ENCODE data around the gene PCDHGB6.
A peak's percentile ranks its signal among the peaks of the same experiment; 100 is the strongest.
"Not testable (repeated sequence)": the region's sequence is repeated elsewhere in the genome, so short reads cannot be mapped to it uniquely, and the experiment has no call there.

The PCDHGB6 gene

DNA sequence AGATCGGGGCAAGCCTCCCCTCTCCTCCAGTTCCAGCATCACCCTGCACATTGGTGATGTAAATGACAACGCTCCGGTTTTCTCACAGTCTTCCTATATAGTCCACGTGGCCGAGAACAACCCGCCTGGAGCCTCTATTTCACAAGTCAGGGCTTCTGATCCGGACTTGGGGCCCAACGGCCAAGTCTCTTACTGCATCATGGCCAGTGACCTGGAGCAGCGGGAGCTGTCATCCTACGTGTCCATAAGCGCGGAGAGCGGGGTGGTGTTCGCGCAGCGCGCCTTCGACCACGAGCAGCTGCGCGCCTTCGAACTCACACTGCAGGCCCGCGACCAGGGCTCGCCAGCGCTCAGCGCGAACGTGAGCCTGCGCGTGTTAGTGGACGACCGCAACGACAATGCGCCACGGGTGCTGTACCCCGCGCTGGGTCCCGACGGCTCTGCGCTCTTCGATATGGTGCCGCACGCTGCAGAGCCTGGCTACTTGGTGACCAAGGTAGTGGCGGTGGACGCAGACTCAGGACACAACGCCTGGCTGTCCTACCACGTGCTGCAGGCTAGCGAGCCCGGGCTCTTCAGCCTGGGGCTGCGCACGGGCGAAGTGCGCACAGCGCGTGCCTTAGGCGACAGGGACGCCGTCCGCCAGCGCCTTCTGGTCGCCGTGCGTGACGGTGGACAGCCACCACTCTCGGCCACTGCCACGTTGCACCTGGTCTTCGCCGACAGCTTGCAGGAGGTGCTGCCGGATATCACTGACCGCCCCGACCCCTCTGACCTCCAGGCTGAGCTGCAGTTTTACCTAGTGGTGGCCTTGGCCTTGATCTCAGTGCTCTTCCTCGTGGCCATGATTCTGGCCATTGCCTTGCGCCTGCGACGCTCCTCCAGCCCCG is 18.4 kb upstream of the PCDHGB6 start:
- DNase-seq: no peak

GRCh38 chr5:141392429-141393198 is 15.2 kb upstream of the PCDHGB6 start, which contains the start of gene PCDHGA8:
Gene PCDHGA8, plus strand, starts transcription at chr5:141392633. Its CDS starts 181 bp downstream, at chr5:141392814.
- no peak for DNase-seq

DNA sequence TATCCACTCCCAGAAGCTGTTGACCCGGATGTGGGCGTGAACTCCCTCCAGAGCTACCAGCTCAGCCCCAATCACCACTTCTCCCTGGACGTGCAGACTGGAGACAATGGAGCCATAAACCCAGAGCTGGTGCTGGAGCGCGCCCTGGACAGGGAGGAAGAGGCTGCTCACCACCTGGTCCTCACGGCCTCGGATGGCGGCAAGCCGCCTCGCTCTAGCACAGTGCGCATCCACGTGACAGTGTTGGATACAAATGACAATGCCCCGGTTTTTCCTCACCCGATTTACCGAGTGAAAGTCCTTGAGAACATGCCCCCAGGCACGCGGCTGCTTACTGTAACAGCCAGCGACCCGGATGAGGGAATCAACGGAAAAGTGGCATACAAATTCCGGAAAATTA is 14.6 kb upstream of the PCDHGB6 start:
- DNase-seq: no peak

DNA sequence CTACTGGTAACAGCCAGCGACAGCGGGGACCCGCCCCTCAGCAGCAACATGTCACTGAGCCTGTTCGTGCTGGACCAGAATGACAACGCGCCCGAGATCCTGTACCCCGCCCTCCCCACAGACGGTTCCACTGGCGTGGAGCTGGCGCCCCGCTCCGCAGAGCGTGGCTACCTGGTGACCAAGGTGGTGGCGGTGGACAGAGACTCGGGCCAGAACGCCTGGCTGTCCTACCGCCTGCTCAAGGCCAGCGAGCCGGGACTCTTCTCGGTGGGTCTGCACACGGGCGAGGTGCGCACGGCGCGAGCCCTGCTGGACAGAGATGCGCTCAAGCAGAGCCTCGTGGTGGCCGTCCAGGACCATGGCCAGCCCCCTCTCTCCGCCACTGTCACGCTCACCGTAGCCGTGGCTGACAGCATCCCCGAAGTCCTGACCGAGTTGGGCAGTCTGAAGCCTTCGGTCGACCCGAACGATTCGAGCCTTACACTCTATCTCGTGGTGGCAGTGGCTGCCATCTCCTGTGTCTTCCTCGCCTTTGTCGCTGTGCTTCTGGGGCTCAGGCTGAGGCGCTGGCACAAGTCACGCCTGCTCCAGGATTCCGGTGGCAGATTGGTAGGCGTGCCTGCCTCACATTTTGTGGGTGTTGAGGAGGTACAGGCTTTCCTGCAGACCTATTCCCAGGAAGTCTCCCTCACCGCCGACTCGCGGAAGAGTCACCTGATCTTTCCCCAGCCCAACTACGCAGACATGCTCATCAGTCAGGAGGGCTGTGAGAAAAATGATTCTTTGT is 13.2 kb upstream of the PCDHGB6 start:
- not testable (repeated sequence) for DNase-seq

DNA sequence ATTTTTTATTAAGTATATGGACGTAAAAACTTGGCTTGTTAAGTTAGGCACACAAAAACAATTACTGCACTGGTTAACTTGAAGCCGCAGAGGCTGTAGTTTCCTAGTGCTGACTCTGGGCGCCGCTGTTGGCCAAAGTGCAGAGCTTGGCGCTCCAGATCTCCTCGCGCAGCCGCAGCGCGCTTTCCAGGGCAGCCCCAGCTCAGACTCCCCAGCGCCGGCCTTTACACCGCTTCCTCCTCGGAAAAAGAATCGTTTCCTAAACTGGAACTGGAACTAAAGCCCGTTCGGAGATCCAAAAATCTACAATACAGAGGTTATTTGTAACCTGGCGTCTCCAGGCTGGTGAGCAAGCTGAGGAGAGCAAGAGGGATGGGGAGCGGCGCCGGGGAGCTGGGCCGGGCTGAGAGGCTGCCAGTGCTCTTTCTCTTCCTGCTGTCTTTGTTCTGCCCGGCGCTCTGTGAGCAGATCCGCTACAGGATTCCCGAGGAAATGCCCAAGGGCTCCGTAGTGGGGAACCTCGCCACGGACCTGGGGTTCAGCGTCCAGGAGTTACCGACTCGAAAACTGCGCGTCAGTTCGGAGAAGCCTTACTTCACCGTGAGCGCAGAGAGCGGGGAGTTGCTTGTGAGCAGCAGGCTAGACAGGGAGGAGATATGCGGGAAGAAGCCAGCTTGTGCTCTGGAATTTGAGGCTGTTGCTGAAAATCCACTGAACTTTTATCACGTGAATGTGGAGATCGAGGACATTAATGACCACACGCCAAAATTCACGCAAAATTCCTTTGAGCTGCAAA is 9.9 kb upstream of the PCDHGB6 start, which contains the start of gene PCDHGB5:
Gene PCDHGB5, plus strand, starts transcription at position 192 of the 796 bp plus-strand sequence. Its CDS starts 181 bp downstream, at position 373.
- peak in 1 of 2 experiments; percentile 34 for DNase-seq

GRCh38 chr5:141398608-141399007 is 9.2 kb upstream of the PCDHGB6 start:
- DNase-seq: no peak

DNA sequence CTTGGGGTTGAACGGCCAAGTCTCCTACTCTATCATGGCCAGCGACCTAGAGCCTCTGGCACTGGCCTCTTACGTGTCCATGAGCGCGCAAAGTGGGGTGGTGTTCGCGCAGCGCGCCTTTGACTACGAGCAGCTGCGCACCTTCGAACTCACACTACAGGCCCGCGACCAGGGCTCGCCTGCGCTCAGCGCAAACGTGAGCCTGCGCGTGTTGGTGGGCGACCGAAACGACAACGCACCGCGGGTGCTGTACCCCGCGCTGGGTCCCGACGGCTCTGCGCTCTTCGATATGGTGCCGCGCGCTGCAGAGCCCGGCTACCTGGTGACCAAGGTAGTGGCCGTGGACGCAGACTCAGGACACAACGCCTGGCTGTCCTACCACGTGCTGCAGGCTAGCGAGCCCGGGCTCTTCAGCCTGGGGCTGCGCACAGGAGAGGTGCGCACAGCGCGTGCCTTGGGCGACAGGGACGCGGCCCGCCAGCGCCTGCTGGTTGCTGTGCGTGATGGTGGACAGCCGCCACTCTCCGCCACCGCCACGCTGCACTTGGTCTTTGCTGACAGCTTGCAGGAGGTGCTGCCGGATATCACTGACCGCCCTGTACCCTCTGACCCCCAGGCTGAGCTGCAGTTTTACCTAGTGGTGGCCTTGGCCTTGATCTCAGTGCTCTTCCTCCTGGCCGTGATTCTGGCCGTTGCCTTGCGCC is 8.1 kb upstream of the PCDHGB6 start:
- no peak for DNase-seq

DNA sequence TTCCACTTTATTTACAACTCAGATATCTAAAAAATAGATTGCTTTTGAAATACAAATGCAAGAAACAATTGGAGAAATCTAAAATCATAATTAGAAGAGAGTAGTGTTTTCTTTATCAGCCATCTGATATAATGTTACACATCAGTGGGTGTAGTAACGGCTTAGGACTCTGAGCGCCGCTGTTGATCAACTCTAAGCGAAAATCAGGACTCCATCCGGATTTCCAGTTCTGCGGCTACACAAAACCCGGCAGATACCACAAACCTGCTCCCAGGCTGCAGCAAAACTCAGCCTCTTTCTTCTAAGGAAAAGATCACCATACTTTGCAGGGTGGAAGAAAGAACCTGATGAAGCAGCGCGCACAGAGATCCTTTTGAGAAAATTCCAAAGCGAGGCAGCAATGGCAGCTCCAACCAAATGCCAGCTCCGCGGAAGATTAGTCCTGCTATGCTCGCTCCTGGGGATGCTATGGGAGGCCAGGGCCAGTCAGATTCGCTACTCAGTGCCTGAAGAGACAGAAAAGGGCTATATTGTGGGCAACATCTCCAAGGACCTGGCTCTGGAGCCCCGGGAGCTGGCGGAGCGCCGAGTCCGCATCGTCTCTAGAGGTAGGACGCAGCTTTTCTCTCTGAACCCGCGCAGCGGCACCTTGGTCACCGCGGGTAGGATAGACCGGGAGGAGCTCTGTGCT is 5.1 kb upstream of the PCDHGB6 start, which contains the start of gene PCDHGA9:
Gene PCDHGA9, plus strand, starts transcription at position 226 of the 691 bp plus-strand sequence. Its CDS starts 175 bp downstream, at position 401.
- DNase-seq: no peak

DNA sequence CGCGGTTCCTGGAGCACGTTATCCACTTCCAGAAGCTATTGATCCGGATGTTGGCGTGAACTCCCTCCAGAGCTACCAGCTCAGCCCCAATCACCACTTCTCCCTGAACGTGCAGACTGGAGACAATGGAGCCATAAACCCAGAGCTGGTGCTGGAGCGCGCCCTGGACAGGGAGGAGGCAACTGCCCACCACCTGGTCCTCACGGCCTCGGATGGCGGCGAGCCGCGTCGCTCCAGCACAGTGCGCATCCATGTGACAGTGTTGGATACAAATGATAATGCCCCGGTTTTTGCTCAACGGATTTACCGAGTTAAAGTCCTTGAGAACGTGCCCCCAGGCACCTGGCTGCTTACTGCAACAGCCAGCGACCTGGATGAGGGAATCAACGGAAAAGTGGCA is 4.4 kb upstream of the PCDHGB6 start:
- no peak for DNase-seq

GRCh38 chr5:141409598-141410306 is 1.9 kb downstream of the PCDHGB6 start:
- no peak for DNase-seq

- no peak for DNase-seq
Measured at GRCh38 chr5:141411575-141411974, 3.8 kb downstream of the PCDHGB6 start.

GRCh38 chr5:141412854-141413539 is 5.2 kb downstream of the PCDHGB6 start, which contains the start of gene PCDHGA10:
Gene PCDHGA10, plus strand, starts transcription at chr5:141412987. Its CDS starts 189 bp downstream, at chr5:141413176.
- peak; percentile 44 to 52 for DNase-seq

DNA sequence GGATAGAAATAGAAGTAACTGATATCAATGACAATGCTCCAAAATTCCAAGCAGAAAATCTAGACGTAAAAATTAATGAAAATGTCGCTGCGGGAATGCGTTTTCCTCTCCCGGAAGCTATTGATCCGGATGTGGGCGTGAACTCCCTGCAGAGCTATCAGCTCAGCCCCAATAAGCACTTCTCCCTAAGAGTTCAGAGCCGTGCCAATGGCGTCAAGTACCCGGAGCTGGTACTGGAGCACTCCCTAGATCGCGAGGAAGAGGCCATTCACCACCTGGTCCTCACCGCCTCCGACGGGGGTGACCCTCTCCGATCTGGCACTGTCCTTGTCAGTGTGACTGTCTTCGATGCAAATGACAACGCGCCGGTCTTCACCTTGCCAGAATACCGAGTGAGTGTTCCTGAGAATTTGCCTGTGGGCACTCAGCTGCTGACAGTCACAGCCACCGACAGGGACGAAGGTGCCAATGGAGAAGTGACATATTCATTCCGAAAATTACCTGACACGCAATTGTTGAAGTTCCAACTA is 5.8 kb downstream of the PCDHGB6 start:
- DNase-seq: no peak

DNA sequence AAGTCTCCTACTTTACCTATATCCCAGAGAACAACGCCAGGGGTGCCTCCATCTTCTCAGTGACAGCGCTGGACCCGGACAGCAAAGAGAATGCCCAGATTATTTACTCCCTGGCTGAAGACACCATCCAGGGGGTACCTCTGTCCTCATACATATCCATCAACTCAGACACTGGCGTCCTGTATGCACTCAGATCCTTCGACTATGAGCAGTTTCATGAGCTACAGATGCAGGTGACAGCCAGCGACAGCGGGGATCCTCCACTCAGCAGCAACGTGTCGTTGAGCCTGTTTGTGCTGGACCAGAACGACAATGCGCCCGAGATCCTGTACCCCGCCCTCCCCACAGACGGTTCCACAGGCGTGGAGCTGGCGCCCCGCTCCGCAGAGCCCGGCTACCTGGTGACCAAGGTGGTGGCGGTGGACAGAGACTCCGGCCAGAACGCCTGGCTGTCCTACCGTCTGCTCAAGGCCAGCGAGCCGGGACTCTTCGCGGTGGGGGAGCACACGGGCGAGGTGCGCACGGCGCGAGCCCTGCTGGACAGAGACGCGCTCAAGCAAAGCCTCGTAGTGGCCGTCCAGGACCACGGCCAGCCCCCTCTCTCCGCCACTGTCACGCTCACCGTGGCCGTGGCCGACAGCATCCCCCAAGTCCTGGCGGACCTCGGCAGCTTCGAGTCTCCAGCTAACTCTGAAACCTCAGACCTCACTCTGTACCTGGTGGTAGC is 6.9 kb downstream of the PCDHGB6 start:
- DNase-seq: not testable (repeated sequence)

- not testable (repeated sequence) for DNase-seq
Measured at GRCh38 chr5:141415275-141415618, 7.4 kb downstream of the PCDHGB6 start.

DNA sequence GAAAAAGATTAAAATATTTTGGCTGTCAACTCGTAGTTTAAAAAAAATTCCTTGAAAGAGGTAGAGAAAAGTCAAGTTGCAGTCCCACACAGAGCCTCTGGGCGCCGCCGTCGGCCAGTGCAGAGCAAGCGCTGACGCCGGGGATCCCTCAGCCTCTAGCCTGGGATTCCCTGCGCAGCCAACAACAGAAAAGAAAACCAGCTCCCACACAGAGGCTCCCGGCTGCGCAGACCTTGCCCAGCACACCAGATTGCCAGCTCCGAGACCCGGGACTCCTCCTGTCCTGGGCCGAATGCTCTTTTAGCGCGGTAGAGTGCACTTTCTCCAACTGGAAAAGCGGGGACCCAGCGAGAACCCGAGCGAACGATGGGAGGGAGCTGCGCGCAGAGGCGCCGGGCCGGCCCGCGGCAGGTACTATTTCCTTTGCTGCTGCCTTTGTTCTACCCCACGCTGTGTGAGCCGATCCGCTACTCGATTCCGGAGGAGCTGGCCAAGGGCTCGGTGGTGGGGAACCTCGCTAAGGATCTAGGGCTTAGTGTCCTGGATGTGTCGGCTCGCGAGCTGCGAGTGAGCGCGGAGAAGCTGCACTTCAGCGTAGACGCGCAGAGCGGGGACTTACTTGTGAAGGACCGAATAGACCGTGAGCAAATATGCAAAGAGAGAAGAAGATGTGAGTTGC is 9.8 kb downstream of the PCDHGB6 start, which contains the start of gene PCDHGB7:
Gene PCDHGB7, plus strand, starts transcription at position 184 of the 679 bp plus-strand sequence. Its CDS starts 183 bp downstream, at position 367.
- peak; percentile 26 to 42 for DNase-seq
